ENCODE results near the gene CEACAM4.

CEACAM4 gene

GRCh38 chr19:41575998-41576397 is 50.9 kb downstream of the CEACAM4 start, which contains the start of gene CEACAM21:
Gene CEACAM21 (plus strand): TSS chr19:41576166. CDS start chr19:41576275, 109 bp downstream.
- TF ChIP-seq CREB1 (IDR thresholded peaks at IDR 0.05; ENCODE audit: low read depth) (no peak), ZBTB7A (IDR thresholded peaks at IDR 0.05; ENCODE audit: low read depth) (no peak), EGR1 (IDR thresholded peaks at IDR 0.05) (no peak), YY1 (IDR thresholded peaks at IDR 0.05; ENCODE audit: low read depth) (no peak), FOXM1 (IDR thresholded peaks at IDR 0.05; ENCODE audit: borderline replicate concordance, low read depth) (no peak)
- TF ChIP-seq, protein P1, sequence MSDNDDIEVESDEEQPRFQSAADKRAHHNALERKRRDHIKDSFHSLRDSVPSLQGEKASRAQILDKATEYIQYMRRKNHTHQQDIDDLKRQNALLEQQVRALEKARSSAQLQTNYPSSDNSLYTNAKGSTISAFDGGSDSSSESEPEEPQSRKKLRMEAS (IDR thresholded peaks at IDR 0.05): no peak

DNA sequence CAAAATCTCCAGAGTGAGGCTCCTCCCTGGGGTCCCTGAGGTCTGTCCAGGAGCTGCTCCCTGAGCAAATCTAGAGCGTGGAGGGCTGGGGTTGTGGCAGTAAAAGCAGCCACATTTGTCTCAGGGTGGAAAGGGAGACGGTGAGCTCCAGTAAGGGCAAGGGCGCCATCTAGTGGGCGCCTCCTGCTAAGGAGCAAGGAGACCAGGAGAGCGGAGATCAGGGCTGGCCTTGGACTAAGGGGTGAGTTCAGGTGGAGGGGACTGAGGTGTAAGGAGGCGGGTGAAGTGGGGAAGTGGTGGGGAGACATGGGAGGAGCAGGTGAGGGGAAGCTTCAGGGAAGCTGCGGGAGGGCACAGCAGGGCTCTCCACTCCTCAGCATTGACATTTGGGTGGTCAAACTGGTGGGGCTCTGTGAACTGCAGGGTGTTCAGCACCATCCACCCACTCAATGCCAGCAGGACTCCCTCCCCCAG is 56.2 kb downstream of the CEACAM4 start:
- TF ChIP-seq RAD21 (IDR thresholded peaks at IDR 0.05; ENCODE audit: low read depth): peak; percentile 83
- TF ChIP-seq, protein P1 (IDR thresholded peaks at IDR 0.05): no peak

DNA sequence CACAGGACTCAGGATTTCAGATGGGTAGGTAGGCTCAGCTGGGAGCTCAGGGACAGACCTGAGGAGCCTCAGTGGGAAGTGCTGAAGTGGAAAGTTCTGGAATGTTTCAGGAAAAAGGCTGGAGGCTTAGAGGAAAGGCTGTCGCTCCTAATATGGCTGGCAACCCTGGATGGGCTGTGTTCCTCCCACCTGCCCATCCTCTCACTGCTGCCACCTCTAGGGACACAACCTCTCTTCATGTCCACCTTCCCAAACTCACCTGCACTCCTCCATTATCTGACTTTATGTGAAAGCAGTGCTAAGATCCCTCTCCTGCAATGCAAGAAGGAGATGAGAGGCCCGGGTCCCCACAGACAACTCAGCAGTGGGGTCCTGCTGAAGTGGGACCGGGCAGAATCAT is 56.7 kb downstream of the CEACAM4 start:
- no peak for TF ChIP-seq EGR1 (IDR thresholded peaks at IDR 0.05)
- TF ChIP-seq TAF1 (IDR thresholded peaks at IDR 0.05; ENCODE audit: low read depth): no peak
- TF ChIP-seq NFIC (IDR thresholded peaks at IDR 0.05): no peak
- TF ChIP-seq REST (IDR thresholded peaks at IDR 0.05; ENCODE audit: low read depth): no peak
- no peak for TF ChIP-seq EP300 (IDR thresholded peaks at IDR 0.05; ENCODE audit: borderline replicate concordance)
- TF ChIP-seq RAD21 (IDR thresholded peaks at IDR 0.05; ENCODE audit: low read depth): no peak
- TF ChIP-seq, protein P1 (IDR thresholded peaks at IDR 0.05): no peak

GRCh38 chr19:41569481-41570150 is 57.3 kb downstream of the CEACAM4 start:
- no peak for TF ChIP-seq NFIC (IDR thresholded peaks at IDR 0.05)
- TF ChIP-seq TCF12 (IDR thresholded peaks at IDR 0.05; ENCODE audit: low read depth): no peak
- TF ChIP-seq TEAD4 (IDR thresholded peaks at IDR 0.05): no peak

All from Ishikawa (cell line).